ENCODE results near the gene RAPGEF4. TPM values are rescaled to one million over a fixed set of nuclear protein-coding genes. Genes with fewer than 3 reads are reported as not detected.

RAPGEF4 gene
- total and polyA plus RNA-seq, 12 donors: 1.2 to 11.2 (median 7.9) TPM

GRCh38 chr2:173056705-173057364, 321.2 kb downstream of the RAPGEF4 start:
- Histone ChIP-seq H3K36me3 (peaks cover 0 to 3% (median 0%) of the 10 kb centered on the region in 9 donors), H3K4me3 (no peak overlapping the region), H3K27ac (peak overlapping the region in 2 of 10 donors; percentile 10 to 54), H3K4me1 (peaks cover 0 to 37% (median 0%) of the 10 kb centered on the region in 9 donors), H3K9me3 (peaks cover 0 to 3% (median 0%) of the 10 kb centered on the region in 11 donors), H3K27me3 (no peaks in the 10 kb centered on the region)
- peak in 7 of 8 donors; percentile 32 to 70 (median 48) for ATAC-seq
- 44 to 60% methylated on average over 4 of the region's 4 CpGs for WGBS, 2 donors
- TF ChIP-seq, protein P1, sequence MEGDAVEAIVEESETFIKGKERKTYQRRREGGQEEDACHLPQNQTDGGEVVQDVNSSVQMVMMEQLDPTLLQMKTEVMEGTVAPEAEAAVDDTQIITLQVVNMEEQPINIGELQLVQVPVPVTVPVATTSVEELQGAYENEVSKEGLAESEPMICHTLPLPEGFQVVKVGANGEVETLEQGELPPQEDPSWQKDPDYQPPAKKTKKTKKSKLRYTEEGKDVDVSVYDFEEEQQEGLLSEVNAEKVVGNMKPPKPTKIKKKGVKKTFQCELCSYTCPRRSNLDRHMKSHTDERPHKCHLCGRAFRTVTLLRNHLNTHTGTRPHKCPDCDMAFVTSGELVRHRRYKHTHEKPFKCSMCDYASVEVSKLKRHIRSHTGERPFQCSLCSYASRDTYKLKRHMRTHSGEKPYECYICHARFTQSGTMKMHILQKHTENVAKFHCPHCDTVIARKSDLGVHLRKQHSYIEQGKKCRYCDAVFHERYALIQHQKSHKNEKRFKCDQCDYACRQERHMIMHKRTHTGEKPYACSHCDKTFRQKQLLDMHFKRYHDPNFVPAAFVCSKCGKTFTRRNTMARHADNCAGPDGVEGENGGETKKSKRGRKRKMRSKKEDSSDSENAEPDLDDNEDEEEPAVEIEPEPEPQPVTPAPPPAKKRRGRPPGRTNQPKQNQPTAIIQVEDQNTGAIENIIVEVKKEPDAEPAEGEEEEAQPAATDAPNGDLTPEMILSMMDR (IDR thresholded peaks at IDR 0.05): no peak
- intact Hi-C loops (cut with DNase I): no loop called here
- DNase-seq: peak in 1 of 2 donors; percentile 25

GRCh38 chr2:173058097-173058496, 322.5 kb downstream of the RAPGEF4 start:
- H3K9me3 ChIP-seq: peaks cover 0 to 3% (median 0%) of the 10 kb centered on the region in 11 donors
- peaks cover 0 to 37% (median 0%) of the 10 kb centered on the region in 9 donors for H3K4me1 ChIP-seq
- intact Hi-C loops (cut with DNase I): no loop called here
- TF ChIP-seq, protein P1 (IDR thresholded peaks at IDR 0.05): no peak
- no peaks in the 10 kb centered on the region for H3K36me3 ChIP-seq
- no peaks in the 10 kb centered on the region for H3K27me3 ChIP-seq
- DNase-seq (no peak), ATAC-seq (peak in 1 of 8 donors; percentile 56)
- no peak overlapping the region for H3K27ac ChIP-seq
- no peak overlapping the region for H3K4me3 ChIP-seq

GRCh38 chr2:173058673-173059072, 323.0 kb downstream of the RAPGEF4 start:
- intact Hi-C loops (cut with DNase I): no loop called here
- Histone ChIP-seq H3K9me3 (peaks cover 0 to 3% (median 0%) of the 10 kb centered on the region in 11 donors), H3K36me3 (no peaks in the 10 kb centered on the region), H3K27ac (no peak overlapping the region), H3K27me3 (no peaks in the 10 kb centered on the region), H3K4me1 (peaks cover 0 to 37% (median 0%) of the 10 kb centered on the region in 9 donors), H3K4me3 (no peak overlapping the region)
- ATAC-seq: no peak
- 83 to 86% methylated on average over 2 of the region's 2 CpGs for WGBS, 2 donors
- no peak for DNase-seq
- TF ChIP-seq, protein P1 (IDR thresholded peaks at IDR 0.05): no peak

- TF ChIP-seq, protein P1 (IDR thresholded peaks at IDR 0.05): no peak
- H3K4me1 ChIP-seq: peaks cover 0 to 37% (median 0%) of the 10 kb centered on the region in 9 donors
- DNase-seq (no peak), ATAC-seq (no peak)
- no peaks in the 10 kb centered on the region for H3K27me3 ChIP-seq
- H3K27ac ChIP-seq: no peak overlapping the region
- H3K4me3 ChIP-seq: no peak overlapping the region
- peaks cover 0 to 3% (median 0%) of the 10 kb centered on the region in 11 donors for H3K9me3 ChIP-seq
- intact Hi-C loops (cut with DNase I): no loop called here
- 97 to 99% methylated on average over 3 of the region's 3 CpGs for WGBS, 2 donors
- H3K36me3 ChIP-seq: no peaks in the 10 kb centered on the region
Observed at GRCh38 chr2:173059292-173059691, 323.6 kb downstream of the RAPGEF4 start.
